Activated CD4-positive, alpha-beta T cell treated with anti-CD3 and anti-CD28 coated beads for 1 hour (primary cell): Measurements from ENCODE around the gene TMEM158.

ENCODE experiments used
- DNase-seq: peaks from one replicate; pipeline ENCODE4 v3.0.0-alpha.2; 2020

TMEM158 gene

DNA sequence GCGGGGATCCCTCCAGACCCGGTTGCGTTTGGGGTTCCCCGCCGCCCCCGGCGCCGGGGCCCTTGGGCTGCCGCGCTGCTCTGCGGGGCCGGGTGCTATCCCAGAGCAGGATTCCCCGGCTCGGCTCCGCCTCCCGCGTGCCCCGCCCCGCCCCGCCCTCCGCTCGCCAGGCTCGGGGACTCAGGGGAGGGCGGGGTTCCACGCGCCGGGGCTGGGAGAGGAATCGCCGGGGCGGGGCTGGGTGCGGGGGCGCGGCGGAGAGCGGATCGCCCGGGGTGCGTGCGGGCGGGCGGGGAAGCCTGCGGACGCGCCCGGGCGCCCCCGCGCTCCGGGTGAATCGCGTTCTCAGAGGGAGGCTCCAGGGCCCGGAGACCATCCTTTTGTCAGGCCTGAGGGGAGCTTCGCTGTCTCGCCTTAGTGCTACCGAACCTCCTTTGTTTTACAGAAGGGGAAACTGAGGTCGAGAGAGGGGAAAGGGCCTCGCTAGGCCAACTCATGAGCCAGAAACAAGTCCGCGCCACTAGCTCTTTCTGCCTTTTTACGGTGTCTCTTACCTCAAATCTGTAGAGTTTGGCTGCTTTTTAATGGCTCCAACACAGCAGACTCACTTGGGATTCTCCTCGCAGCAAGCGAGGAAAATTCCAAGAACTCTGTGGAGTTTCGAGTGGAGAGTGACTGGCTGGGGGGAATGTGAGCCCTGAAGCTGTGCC lies at the start of gene TMEM158:
TMEM158 (minus strand) TSS at position 82 of the 710 bp plus-strand sequence. CDS start 260 bp downstream, outside the sequence.
- peak; percentile 58 for DNase-seq

DNA sequence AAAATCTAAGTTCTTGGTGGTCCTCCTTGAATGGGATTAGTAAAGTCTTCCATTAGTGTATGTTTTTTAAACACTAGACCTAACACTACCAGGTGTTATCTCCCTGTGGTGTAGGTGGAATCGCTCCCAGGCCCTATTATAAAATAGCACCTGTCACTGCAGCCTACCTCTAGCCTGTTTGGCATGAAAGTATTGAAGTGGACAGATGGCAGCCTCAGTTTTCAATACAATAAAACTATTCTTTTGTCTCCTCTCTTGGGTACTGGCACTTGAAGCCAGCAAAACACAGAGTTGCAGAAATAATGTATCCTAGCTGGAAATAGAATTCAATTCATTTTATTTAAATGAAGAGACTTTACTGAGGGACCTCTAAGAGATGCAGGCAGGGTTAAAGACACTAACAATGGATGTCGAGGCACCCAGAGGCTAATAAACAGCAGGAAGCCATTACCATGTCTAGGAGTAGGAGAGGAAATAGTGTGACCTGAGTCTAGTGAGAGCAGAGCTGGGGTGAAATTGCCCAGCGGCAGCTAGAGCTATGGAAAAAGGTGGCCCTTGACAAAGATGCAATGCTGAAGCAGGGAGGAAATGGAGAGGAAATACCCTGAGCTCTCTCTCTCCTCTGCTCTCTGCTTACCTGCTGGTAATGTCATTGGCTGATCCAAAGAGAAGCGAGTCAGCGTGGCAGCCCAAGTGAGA lies 49.1 kb upstream of the TMEM158 start:
- no peak for DNase-seq

DNA sequence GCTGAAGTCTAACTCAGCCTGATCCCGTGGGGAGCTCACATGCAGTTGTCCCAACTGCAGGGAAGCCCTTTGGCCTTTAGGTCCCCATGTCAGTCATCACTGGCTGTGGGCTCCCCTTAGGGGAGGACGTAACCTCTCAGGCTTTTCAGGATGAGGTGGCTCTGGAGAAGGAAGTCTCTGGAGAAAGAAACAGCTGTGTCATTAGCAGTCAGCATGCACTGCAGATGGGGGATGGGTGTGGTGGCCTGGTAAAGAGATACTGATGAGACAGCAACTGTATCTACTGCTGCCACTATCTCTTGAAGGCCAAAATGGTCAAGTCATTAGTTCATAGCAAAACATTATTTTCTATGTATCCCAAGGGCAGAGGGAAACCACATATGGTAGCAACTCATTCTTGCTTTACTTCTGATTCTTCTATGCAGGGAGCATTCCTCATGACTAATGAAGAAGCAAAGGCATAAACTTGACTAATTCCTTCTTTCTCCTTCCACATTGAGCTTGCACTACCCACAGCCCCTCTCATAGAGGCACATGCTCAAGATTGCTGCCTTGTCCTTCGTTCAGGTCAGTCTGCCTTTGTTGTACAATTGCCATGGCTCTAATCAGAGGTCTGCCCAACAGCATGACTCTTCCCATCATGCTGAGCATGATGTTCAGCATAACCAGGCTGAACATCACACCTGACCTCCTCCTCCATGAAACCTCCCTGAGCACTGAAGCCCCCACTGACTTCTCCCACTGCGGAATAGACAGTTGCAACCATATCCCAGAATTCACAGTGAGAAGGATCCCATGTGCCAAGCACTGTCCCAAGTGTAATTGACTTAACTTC lies 47.8 kb upstream of the TMEM158 start:
- DNase-seq = no peak

DNA sequence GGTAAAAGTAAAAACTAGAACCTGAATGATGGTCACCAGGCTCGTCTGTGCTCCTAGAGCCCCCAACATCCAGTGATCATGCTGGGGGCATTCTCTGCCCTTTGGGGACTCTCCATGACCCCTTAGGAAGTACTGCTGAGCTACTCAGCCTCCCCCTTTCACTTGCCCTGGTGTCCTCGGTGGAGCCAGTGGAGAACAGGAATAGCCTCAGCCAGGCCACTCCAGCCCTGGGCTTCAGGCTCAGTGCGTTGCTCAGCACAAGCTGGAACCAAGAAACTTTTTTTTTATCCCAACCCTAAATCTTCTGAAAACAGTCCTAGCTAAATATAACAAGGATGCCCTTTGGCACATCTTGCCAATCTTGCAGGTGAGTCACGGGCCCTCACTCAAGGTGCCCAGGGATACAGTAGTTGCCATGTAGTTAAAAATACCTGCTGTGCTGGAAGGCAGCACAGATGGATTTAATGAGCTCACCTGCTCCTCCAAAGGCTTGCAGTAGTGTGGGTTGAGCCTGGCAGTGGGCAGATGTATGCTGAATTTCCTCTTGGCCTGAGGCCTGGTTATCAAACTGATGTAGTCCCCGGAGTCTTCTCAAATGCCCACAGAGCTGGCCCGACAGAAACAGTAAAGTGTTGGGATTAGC lies 46.9 kb upstream of the TMEM158 start:
- DNase-seq = no peak

DNA sequence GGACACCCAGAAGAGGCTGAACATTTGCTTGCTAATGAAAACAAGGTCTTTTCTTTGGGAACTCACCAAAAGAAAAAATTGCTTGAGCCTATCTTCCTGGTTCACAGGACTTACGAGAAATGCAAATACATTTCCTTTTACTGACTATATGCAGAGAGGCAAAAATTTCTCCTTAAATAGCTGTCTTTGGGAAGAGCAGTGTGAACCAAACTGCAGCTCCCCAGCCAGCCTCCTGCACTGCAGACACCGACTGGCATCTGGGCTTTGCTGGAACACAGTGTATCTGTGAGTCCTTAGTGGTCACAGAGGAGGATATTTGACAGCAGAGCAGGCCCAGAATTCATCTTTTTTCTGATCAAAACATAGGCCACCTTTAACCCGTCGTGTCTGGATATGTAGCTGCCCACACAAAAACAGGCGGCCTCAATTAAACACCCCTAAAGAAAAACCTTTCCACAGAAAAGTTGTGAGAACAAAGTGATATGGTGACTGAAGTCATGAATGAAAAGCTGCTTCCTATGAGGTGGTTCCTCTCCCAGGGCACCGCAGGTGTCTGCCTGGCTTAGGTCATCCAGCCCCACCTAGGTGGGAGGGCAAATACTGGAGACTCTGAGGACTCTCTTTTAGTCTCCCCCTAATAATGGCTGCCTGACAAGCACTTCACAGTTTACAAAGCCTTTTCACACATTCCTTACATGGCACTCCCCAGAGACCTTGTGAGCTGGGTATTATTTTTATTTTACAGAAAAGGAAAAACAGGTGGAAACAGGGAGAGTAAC lies 46.1 kb upstream of the TMEM158 start:
- no peak for DNase-seq

DNA sequence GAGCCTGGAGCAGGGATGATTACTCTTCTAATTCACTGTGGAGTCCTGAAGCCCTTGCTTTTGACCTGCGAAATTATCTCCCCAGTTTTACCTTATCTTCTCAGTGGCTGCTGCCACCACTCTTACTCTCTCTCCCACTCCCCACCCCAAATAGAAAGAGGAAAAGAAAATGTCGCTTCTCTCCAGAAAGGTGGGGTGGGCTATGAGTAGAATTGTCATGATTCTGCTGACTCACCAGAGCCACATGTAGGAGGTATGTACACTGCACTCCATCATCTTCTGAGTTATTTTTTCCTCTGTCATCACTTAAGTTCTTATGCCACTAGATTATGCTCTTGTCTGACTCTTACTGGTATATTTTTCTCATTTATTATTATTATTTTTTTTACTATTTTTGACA lies 43.9 kb upstream of the TMEM158 start:
- no peak for DNase-seq

DNA sequence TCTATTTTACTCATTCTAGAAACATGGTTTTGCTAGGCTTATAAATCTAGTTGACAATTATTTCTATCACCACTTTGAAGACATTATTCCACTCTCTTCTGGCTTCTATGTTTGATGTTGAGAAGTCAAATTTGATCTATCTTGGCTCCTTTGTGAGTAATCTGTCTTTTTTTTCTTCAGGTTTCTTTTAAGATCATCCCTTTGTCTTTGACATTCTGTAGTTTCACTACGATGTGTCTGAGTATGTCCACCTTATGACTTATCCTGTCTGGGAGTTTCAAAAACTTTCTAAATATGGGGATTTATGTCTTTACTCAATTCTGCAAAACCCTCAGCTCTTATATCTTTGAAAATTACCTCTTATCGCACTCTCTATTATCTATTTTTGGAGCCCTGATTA lies 41.0 kb upstream of the TMEM158 start:
- no peak for DNase-seq

DNA sequence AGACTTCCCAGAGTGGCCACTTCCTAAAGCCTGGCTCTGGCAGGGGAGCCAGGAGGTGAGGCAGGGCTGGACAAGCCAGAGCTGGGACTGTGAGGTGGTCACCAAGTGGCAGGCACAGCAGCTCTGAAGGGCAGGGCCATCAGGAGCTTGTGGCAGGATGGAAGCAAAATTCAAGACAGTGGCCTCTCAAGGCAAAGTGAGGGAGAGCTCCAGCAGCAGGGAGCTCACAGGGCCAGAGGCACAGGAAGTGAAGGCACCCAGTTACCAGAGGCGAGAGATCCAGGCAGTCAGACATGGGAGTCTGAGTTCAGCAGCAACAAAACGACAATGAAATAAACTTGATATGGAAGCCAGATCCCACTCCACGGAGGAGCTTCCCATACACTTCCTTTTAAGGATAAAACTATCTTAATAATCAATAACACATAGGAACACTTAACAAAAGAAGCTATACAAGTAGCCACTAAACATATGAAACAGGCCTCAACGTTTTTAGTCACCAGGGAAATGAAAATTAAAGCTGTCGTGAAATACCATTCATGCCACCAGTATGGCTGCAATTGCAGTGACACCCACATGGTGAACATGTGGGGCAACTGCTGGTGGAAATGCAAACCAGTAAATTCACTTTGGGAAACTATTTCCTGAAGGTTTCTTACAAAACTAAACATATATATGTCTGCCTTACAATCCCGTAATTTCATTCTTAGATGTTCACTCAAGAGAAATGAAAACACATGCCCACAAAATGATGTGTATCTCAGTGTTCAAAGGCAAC lies 35.4 kb upstream of the TMEM158 start:
- DNase-seq = no peak

DNA sequence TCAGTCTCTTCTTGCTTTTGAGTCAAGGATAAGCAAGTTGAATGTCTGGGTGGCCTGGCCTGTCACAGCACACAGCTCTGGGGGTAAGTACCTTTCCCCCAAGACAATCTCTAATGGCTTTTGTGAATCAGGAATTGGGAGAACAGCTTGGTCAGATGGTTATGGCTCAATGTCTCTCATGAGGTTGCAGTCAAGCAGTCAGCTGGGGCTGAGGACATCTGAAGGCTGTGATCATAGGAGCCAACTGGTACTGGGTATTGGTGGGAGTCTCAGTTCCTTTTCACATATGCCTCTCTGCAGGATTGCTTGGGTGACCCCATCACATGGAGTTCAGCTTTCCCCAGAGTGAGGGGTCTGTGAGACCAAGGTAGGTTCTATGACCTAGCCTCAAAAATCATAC lies 33.0 kb upstream of the TMEM158 start:
- DNase-seq = no peak

DNA sequence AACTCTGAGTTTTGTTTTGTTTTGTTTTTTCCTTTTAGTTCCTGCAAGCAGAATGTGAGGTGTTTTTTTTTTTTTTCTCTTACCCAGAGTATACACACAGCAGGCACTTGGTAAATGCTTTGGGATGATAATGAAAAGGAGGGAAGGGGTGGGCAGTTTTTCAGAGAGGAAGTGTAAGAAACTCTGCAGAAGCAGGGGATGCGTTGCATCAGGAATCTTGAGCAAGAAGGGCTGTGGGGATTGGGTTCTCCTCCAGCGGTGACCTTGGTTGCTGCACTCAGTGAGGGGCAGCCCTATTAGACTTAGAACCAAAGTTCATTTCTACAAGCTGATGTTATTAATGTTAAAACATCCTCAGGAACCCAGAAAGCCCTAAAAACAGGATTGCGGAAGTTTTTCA lies 32.2 kb upstream of the TMEM158 start:
- DNase-seq = no peak

DNA sequence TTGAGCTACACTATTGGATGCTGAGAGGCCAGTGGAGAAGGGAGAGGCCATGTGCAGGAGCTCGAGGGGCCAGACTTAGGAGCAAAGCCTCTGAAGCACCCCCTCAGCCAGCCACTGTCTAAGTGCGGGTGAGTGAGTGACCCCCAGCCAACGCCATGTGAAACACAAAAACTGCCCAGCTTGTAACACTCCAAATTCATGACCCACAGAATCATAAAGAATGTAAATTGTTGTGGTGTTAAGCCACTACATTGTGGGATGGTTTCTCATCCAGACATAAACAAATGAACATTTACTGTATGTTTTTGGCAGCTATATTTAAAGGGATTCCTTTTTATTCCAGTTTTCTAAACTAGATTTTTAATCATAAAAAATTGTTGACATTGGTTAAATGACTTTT lies 27.2 kb upstream of the TMEM158 start:
- DNase-seq = no peak

DNA sequence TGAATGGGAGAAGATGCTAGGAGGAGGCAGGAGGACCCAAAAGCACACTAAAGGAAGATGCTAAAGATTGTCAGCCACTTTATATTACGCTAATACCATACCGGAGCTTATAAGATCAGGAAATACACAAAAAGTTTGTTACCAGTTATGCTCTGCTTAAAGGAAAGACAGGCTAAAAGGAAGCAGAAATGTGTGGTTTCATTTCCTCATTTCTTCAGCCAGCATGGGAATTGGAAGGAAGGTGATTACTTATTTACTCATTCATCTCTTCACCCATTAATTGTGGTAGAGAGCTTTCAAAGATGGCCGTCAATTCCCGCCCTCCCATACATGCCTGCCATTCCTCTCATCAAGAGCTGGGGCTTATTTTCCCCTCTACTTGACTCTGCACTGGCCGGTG lies 26.7 kb upstream of the TMEM158 start:
- no peak for DNase-seq

DNA sequence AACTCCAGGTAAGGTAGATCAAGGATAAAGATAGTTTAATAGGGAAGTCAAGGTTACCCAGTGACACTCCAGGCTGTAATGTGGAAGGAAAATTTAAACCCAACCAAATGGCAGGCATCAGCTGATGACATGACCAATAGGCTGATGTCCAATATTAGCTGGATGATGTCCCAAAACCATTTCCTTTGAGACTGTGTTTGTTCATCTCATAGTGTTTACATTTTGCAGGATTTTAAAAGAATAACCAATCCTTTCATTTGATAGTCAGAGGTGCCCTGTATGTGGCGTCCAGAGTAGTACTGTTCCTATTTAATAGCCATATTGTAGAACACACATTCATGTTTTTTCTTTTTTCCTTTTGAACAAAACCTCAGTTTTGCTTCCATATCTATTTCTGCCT lies 23.3 kb upstream of the TMEM158 start:
- no peak for DNase-seq

DNA sequence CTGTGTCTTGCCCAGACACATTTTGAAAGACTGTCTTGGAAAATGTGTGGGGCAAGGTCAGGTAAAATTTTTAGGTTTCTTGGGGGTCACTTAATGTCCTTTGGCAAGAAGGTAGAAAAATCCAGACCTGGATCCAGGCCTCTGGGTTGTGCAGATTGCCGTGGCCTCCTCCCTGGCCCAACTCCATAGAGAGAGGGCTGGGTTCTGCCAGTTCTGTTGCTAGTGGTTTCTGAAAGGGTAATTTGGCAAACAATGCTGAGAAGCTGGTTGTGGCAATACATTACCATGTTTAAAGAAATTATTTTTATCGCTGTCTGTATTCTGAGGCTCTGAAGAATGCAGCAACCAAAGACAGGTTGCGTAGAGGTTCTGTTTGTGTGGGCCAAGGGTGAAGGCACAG lies 20.2 kb upstream of the TMEM158 start:
- DNase-seq = no peak

DNA sequence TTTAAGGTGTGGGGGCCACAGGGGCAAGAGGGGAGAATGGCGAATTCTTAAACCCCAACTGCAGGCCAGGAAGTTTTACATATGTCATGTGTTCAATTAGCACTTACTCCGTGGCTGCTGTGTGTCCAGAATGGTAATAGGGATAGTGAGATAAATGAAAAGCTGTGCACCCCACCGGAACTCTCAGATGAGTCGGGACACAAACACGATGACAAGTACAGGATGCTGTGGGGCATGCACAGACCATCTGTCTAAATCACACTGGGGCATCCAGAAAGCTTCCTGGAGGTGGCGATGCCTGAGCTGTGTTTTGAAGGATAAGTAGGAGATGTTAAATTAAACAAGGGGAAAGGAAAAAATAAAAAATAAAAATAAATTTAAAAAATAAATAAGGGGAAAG lies 18.3 kb upstream of the TMEM158 start:
- no peak for DNase-seq

DNA sequence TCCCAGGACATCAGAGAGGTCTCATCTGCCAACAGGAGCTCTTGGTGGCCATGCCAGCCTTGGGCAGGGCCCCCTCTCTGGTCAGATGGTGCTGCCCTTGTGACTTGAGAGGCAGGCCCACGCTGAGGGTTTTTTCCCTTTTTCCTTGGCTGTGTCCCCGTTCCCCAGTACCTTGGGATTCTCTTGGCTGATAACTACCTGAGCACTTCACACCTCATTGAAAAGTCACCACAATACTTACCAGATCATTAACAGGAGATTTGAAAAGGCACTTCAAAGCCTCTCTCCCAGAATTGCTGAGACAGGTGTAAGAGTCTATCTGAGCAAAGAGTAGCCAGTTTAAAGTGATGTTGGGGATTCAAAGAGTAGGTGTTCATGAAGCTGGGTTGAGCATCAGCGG lies 15.1 kb upstream of the TMEM158 start:
- no peak for DNase-seq

DNA sequence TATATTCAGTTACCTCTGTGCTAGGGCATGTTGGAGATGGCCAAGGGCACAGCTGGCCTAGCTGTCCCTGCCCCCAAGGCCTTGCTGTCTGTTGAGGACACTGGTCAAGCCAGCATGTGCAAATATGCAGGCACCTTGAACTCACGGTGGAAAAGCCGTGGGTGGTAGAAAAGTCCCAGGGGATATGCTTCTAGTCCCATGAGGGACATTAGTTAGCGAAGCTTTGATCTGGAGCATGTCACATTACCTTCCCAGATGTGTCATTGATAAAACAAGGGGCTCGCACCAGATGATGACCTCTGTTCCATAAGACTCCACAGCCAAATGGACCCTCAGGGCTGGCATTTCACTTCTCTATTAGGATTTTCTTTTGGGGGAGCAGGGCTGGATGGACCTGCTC lies 14.2 kb upstream of the TMEM158 start:
- no peak for DNase-seq

DNA sequence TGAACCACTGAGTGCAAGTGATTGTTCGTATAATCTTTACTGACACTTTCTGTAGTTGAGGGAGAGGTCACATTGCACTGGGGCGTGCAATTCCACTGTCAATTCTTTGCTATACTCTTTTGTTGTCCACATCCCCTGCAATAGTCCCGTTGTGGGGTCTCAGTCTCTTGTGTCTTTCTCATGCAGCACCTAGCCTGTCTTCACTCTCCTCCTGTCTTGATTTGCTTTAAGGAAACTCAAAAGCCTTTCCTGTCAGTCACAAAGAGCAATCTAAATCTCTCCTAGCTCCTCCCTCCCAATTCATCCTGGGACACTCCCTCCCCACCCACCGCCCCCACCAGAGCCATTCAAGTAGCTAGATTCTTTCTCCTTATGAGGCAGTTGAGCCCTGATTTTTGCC lies 13.2 kb upstream of the TMEM158 start:
- no peak for DNase-seq

DNA sequence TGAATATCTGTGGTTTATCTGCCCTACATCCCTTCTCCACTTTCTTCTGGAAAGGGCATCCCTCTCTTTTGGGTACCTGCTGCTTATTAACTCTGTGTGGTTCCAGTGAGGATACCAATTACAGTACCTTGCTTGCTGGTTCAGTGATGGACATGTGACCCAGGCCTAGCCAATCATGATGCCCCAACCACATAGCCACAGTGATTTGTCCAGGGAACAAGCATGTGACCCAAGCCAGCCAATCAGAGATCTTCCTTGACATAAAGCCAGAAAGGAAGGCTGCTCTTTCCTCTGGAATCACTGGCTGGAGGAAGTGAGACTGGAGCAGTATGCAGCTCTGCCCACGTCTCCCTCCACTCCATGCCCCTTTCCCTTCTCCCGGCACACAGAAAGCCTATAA lies 10.9 kb upstream of the TMEM158 start:
- DNase-seq = no peak

DNA sequence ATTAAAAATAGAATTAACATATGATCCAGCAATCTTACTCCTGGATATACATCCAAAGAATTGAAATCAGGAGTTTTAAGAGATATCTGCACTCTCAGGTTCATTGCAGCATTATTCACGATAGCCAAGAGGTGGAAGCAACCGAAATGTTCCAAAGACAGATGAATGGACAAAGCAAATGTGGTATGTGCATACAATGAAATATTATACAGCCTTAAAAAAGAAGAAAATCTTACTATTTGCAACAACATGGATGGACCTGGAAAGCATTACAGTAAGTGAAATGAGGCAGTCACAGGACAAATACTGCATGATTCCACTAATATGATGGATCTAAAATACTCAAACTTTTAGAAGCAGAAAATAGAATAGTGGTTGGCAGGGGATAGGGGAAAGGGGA lies 9.3 kb upstream of the TMEM158 start:
- DNase-seq = no peak

DNA sequence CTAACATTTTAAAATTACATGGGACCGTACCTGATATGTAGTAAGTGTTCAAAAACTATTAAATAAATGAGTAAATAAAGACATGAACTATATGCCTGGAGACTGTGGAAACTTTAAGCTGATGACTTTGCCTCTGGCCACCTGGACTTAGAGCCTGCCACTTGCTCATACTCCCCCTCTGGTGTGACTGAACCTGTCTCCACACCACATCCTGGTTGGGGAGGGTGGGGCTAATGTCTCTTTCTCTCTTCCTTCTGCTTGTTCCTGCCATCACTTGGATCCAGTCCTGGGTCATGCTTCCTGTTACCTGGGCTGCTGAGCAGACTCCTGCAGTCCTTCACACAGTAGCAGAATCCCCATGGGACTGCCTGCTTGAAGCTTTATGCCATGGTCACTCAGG lies 8.2 kb upstream of the TMEM158 start:
- no peak for DNase-seq

DNA sequence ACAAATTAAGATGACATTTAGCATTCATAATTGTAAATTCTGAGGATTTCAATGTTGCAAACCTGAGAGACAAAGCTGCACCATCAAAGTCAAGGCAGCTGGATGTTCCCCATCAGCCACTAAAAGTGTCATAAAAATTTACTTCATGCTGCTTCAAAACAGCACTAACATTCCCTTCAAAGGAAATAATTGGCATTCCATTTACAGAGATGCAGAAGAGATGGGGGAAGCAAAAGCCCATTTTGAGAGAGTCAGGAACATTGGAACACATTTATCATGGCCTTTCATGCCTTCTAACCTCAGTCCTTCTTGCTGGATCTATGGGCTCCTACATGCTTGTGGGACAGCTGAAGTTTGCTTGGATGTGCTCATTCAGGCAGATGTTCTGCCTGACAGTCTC lies 6.4 kb upstream of the TMEM158 start:
- DNase-seq = no peak
